SU-DHL-6 (cell line): ENCODE results near the gene SLC38A3.

Experiments used
- H2AFZ ChIP-seq: fragments of 200-600 bp; sonication (generic); 2 replicates; pipeline ENCODE4 v1.6.1; 2014; ENCODE audit warnings: low read depth, mild to moderate bottlenecking, moderate library complexity, mixed read lengths, antibody characterized with exemption, low read length; ENCODE audit not compliant: severe bottlenecking
- H3F3A ChIP-seq: fragments of 200-600 bp; shearing (Covaris generic); 2 replicates; pipeline ENCODE4 v1.6.0; 2016; ENCODE audit warnings: antibody characterized with exemption, mild to moderate bottlenecking; ENCODE audit not compliant: insufficient read depth
- H3K27ac ChIP-seq: fragments of 200-600 bp; sonication (generic); 2 replicates; pipeline ENCODE4 v1.5.1; 2016; ENCODE audit warnings: low read depth, mild to moderate bottlenecking, low read length, moderate library complexity, mixed read lengths
- H3K27me3 ChIP-seq: fragments of 200-600 bp; sonication (generic), shearing (Covaris generic); 2 replicates; pipeline ENCODE4 v1.6.0; 2014; ENCODE audit warnings: mild to moderate bottlenecking, low read length
- H3K36me3 ChIP-seq: fragments of 200-600 bp; sonication (generic); 2 replicates; pipeline ENCODE4 v1.6.1; 2014; ENCODE audit warnings: mild to moderate bottlenecking, low read length, mixed read lengths
- H3K4me2 ChIP-seq: fragments of 300-600, 200-600 bp; shearing (Covaris generic), sonication (generic); 2 replicates; pipeline ENCODE4 v1.6.0; 2014; ENCODE audit warnings: low read length, low read depth, mild to moderate bottlenecking; ENCODE audit not compliant: poor library complexity, severe bottlenecking
- H3K4me3 ChIP-seq: fragments of 200-600 bp; sonication (generic); 2 replicates; pipeline ENCODE4 v1.5.1; 2014; ENCODE audit warnings: antibody characterized with exemption, low read length, mild to moderate bottlenecking, mixed read lengths; ENCODE audit not compliant: insufficient read depth, poor library complexity, severe bottlenecking
- H3K79me2 ChIP-seq: fragments of 200-600 bp; sonication (generic); 2 replicates; pipeline ENCODE4 v1.6.1; 2014; ENCODE audit warnings: mild to moderate bottlenecking, low read length, moderate library complexity; ENCODE audit not compliant: insufficient read depth
- H3K9ac ChIP-seq: fragments of 200-600 bp; sonication (generic); 2 replicates; pipeline ENCODE4 v1.7.0; 2014; ENCODE audit warnings: mild to moderate bottlenecking, low read length
- H3K9me2 ChIP-seq: fragments of 200-600 bp; sonication (generic); replicated peaks from 2 replicates; pipeline ENCODE4 v1.6.1; 2014; ENCODE audit warnings: low read length; ENCODE audit not compliant: insufficient read depth
- H3K9me3 ChIP-seq: fragments of 200-600 bp; sonication (generic); 2 replicates; pipeline ENCODE4 v1.6.1; 2014; ENCODE audit warnings: low read length, mixed read lengths; ENCODE audit not compliant: insufficient read depth
- H4K20me1 ChIP-seq: fragments of 200-600 bp; sonication (generic); 2 replicates; pipeline ENCODE4 v1.6.1; 2014; ENCODE audit warnings: low read depth, mild to moderate bottlenecking, antibody characterized with exemption, low read length, moderate library complexity, mixed read lengths
- EZH2phosphoT487 ChIP-seq: fragments of 200-600 bp; sonication (generic), shearing (Covaris generic); conservative IDR thresholded peaks from 2 replicates; pipeline ENCODE4 v1.6.1; 2018; ENCODE audit warnings: mild to moderate bottlenecking, antibody characterized with exemption, low read length, moderate library complexity, mixed read lengths
- TF ChIP-seq, protein P1 (sequence below): fragments of 200-600 bp; sonication (generic); IDR thresholded peaks from one replicate; pipeline ENCODE4 v1.5.1; 2017; ENCODE audit warnings: antibody characterized with exemption, mild to moderate bottlenecking, low read length, moderate library complexity; ENCODE audit not compliant: insufficient read depth, poor library complexity, severe bottlenecking

The SLC38A3 gene

DNA sequence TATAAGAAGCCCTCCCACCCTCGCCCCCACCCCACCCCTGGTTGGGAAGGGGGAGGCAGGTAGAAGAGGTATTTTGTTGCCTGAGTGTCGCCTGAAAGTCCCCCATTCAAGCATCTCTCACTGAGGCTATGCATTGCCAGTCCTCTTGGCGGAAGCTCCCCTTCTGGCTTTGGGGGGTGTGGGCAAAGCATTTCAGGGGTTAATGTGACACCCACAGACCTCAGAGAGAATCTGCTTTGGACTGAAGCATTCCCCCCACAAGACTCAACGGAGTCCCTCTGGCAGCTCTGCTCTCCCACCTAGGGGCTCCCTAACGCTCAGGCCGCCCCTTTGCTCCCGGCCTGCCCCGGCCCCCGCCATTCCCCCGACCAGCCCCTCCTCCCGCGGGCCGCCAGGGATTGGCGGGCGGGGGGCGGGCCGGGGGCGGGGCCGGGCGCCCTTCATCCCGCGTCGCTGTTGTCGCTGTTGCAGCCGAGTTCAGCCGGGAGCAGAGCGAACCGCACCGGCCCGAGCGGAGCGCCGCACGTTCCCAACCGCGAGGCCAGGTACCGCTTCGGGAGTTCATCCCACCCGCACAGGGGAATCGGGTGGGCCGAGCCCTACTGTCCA, at the start of gene SLC38A3:
Gene SLC38A3, plus strand, starts transcription at position 468 of the 609 bp plus-strand sequence. CDS start 8,929 bp downstream, outside the sequence.
- Histone ChIP-seq H3K9me3 (no peaks in the 10 kb centered on the region), H3K4me2 (no peak within 1 kb of the TSS), H3K4me3 (no peak within 1 kb of the TSS), H3K79me2 (no peaks in the 10 kb centered on the region), H3K9ac (no peak within 1 kb of the TSS), H3K27me3 (no peaks in the 10 kb centered on the region), H4K20me1 (no peaks in the 10 kb centered on the region), H2AFZ (no peak within 1 kb of the TSS), H3F3A (no peaks in the 10 kb centered on the region), H3K27ac (no peak within 1 kb of the TSS), H3K9me2 (no peaks in the 10 kb centered on the region), H3K36me3 (no peaks in the 10 kb centered on the region)
- no peak for TF ChIP-seq EZH2phosphoT487
- TF ChIP-seq, protein P1, sequence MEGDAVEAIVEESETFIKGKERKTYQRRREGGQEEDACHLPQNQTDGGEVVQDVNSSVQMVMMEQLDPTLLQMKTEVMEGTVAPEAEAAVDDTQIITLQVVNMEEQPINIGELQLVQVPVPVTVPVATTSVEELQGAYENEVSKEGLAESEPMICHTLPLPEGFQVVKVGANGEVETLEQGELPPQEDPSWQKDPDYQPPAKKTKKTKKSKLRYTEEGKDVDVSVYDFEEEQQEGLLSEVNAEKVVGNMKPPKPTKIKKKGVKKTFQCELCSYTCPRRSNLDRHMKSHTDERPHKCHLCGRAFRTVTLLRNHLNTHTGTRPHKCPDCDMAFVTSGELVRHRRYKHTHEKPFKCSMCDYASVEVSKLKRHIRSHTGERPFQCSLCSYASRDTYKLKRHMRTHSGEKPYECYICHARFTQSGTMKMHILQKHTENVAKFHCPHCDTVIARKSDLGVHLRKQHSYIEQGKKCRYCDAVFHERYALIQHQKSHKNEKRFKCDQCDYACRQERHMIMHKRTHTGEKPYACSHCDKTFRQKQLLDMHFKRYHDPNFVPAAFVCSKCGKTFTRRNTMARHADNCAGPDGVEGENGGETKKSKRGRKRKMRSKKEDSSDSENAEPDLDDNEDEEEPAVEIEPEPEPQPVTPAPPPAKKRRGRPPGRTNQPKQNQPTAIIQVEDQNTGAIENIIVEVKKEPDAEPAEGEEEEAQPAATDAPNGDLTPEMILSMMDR, result no peak

DNA sequence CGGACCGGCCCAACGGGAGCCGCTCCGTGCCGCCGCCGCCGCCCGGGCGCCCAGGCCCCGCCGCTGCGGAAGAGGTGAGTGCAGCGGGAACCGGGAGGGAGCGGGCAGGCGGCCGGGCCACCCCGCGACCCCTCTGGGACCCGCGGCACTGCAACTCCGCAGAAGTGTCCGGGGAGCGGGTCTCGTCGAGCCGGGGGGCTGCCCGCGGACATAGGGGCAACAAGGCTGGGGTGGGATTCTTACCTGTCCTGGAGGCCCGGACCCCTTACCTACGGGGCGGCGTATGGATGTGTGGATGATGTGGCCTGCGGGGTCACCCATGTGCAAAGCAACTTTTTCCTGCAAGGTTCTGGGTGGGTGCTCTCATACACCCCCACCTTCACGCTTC, 49.6 kb upstream of the SLC38A3 start:
- H3K27ac ChIP-seq, result no peak overlapping the region
- H4K20me1 ChIP-seq, result no peaks in the 10 kb centered on the region
- TF ChIP-seq, protein P1, result no peak
- no peak for TF ChIP-seq EZH2phosphoT487
- no peaks in the 10 kb centered on the region for H3K36me3 ChIP-seq
- no peaks in the 10 kb centered on the region for H3K9me2 ChIP-seq
- no peaks in the 10 kb centered on the region for H3K27me3 ChIP-seq
- H3F3A ChIP-seq, result no peaks in the 10 kb centered on the region
- H3K9me3 ChIP-seq, result no peaks in the 10 kb centered on the region
- H2AFZ ChIP-seq, result no peak overlapping the region
- peak overlapping the region; percentile 45 for H3K4me2 ChIP-seq
- H3K79me2 ChIP-seq, result no peaks in the 10 kb centered on the region
- H3K4me3 ChIP-seq, result no peak overlapping the region
- no peak overlapping the region for H3K9ac ChIP-seq

DNA sequence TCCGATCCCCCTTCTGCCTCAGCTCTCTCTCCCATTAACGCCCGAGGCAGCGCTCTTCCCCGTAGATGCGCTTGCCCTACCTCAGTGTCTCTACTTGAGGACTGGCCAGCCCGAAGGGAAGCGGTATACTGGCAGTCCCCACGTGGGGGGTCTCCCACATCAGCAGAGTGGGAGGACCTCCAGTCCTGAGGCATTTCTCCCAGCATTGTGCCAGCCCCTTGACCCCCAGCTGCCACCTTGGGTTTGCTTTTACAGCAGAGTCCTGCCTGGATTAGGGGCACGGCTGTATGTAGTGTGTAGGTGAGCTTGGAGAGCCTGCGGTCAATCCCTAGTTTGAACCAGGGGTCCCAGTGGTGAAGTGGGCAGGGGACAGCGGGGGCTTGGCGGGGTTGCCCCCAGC, 49.2 kb upstream of the SLC38A3 start:
- H3K4me3 ChIP-seq, result no peak overlapping the region
- H3F3A ChIP-seq, result no peaks in the 10 kb centered on the region
- H3K79me2 ChIP-seq, result no peaks in the 10 kb centered on the region
- H3K9me3 ChIP-seq, result no peaks in the 10 kb centered on the region
- H3K9ac ChIP-seq, result no peak overlapping the region
- H2AFZ ChIP-seq, result no peak overlapping the region
- no peaks in the 10 kb centered on the region for H3K9me2 ChIP-seq
- no peaks in the 10 kb centered on the region for H3K36me3 ChIP-seq
- H3K27ac ChIP-seq, result no peak overlapping the region
- no peaks in the 10 kb centered on the region for H3K27me3 ChIP-seq
- no peaks in the 10 kb centered on the region for H4K20me1 ChIP-seq
- H3K4me2 ChIP-seq, result no peak overlapping the region
- TF ChIP-seq EZH2phosphoT487, result no peak
- TF ChIP-seq, protein P1, result no peak
